Activated T-cell treated with anti-CD3 and anti-CD28 coated beads for 48 hours (primary cell): Measurements from ENCODE around the gene PUM1.
"Not testable (repeated sequence)": the region's sequence is repeated elsewhere in the genome, so short reads cannot be mapped to it uniquely, and the experiment has no call there.

Source experiments
- DNase-seq: peaks from one replicate; pipeline ENCODE4 v3.0.0-alpha.2; 2020; ENCODE audit warnings: low read depth

Gene PUM1

GRCh38 chr1:30964706-30965105 is 100.8 kb downstream of the PUM1 start:
- no peak for DNase-seq

GRCh38 chr1:30962609-30963508 is 102.7 kb downstream of the PUM1 start:
- no peak for DNase-seq

GRCh38 chr1:30957560-30958222 is 107.8 kb downstream of the PUM1 start:
- DNase-seq = no peak

- DNase-seq = no peak
Observed at GRCh38 chr1:30955448-30956015, 110.0 kb downstream of the PUM1 start.

- DNase-seq = no peak
Observed at GRCh38 chr1:30953685-30954084, 111.8 kb downstream of the PUM1 start.

- no peak for DNase-seq
Observed at GRCh38 chr1:30952098-30952497, 113.4 kb downstream of the PUM1 start.

GRCh38 chr1:30950700-30951099 is 114.8 kb downstream of the PUM1 start:
- no peak for DNase-seq

GRCh38 chr1:30950053-30950452 is 115.5 kb downstream of the PUM1 start:
- DNase-seq = no peak

- not testable (repeated sequence) for DNase-seq
Observed at GRCh38 chr1:30949487-30949838, 116.1 kb downstream of the PUM1 start.

- not testable (repeated sequence) for DNase-seq
Observed at GRCh38 chr1:30948813-30949486, 116.6 kb downstream of the PUM1 start.

- DNase-seq = no peak
Observed at GRCh38 chr1:30948278-30948677, 117.2 kb downstream of the PUM1 start.

- no peak for DNase-seq
Observed at GRCh38 chr1:30947212-30947611, 118.3 kb downstream of the PUM1 start.

- DNase-seq = no peak
Observed at GRCh38 chr1:30942326-30942963, 123.1 kb downstream of the PUM1 start.

- DNase-seq = no peak
Observed at GRCh38 chr1:30940541-30940940, 125.0 kb downstream of the PUM1 start.

GRCh38 chr1:30936541-30937171 is 128.9 kb downstream of the PUM1 start:
- DNase-seq = no peak

GRCh38 chr1:30935758-30936157 is 129.8 kb downstream of the PUM1 start:
- DNase-seq = not testable (repeated sequence)

GRCh38 chr1:30934613-30935012 is 130.9 kb downstream of the PUM1 start:
- no peak for DNase-seq

GRCh38 chr1:30933874-30934252 is 131.7 kb downstream of the PUM1 start:
- DNase-seq = no peak

GRCh38 chr1:30930631-30931173 is 134.8 kb downstream of the PUM1 start:
- DNase-seq = no peak

- DNase-seq = no peak
Observed at GRCh38 chr1:30929944-30930525, 135.5 kb downstream of the PUM1 start.
